ENCODE data around the gene PDGFA.

Gene PDGFA

DNA sequence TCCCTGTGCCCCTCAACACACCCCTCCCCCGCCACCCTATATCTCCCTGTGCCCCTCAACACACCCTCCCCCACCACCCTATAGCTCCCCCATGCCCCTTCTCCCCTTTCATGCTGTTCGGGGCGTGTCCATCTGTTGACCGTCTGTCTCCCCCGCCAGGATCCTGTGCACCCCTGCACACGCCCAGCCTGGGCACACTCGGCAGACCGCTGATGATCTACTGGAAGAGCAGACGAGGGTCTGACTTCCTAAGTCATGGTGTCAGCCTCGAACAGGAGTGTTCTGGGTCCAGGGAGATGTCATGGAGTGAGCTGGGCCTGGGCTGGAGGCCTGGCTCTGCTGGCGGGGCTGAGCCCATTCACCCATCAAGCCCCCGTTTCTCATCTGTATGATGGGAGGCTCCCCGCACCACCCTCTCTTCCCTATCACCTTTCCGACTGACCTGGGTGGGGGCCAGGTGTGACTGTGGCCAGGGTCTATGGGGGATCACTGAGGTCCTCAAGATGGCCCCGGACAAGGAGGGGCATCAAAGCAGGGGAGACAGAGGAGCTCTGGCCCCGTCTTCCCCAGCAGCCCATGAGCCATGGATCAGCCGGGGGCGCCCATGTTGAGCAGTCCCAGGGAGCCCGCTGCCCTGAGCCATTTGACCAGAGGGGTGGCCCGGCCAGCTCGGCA is 48.3 kb downstream of the PDGFA start:
- DNase-seq: no peak

DNA sequence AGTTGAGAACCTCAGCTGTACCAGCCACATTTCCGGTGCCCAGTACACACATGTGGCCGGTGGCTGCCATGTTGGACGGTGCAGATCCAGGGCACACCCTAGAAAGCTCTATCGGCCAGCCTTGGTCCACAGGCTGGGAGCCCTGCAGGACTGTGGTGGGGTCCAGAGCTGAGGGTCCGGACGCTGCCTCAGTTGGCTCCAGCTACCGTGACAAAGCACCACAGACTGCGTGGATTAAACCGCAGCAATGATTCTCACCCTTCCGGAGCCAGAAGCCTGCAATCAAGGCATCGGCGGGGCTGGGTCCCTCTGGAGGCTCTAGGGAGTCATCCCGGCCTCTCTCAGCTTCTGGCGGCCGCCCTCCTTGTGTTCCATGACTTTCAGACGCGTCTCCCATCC is 50.1 kb downstream of the PDGFA start:
- no peak for DNase-seq

DNA sequence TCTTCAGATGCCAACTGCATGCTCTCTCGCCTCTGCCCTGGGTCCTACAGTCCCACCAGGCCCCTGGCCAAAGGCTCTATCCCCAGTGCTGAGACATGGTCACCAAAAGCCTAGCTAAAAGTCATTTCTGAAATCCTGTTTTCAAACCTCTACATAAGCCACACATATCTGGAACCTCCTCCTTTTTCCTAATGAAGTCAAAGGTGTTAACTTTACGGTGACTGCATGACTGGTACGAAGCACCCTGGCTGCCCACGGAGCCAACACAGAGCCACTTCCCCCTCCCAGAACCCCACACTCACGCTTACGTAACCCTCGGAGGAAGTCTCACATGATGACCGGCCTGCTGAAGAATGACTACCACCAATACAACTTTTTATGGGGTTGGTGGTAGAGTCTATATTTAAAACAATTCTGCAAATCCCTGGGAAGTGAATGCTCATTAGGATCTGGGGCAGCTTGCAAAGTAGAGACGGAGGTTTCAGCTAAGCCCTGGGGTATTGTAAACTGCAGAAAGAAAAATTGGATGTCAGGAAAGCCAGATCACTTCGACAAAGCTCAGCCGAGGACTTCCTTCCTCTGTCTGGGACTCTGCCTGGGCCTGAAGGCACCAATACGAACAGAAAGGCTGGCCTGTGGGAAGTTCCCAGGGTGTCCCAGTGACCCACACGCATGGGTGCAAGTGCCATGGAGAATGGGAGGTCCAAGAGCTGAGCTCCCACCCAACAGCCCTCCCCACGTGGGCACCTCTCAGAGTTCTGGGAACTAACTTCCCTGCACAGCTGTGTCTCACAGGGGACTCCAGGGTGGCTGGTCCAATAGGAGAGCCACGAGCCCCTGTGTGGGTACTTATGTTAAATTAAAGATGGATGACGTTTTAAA is 50.7 kb downstream of the PDGFA start:
- no peak for DNase-seq

DNA sequence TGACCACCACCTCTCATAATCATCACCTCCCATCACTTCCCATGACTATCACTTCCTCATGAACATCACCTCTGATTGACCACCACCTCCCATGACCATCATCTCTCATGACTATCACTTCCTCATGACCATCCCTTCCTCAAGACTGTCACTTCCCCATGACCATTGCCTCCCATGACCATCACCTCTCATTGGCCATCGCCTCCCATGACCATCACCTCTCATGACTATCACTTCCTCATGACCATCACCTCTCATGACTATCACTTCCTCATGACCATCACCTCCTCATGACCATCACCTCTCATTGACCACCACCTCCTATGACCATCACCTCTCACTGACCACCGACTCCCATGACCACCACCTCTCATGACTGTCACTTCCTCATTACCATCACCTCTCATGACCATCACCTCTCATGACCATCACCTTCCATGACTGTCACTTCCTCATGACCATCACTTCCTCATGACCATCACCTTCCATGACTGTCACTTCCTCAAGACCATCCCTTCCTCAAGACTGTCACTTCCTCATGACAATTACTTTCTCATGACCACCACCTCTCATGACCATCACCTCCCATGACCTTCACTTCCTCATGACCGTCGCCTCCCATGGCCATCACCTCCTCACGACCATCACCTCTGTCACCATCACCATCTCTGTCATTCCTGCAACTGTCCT is 51.6 kb downstream of the PDGFA start:
- DNase-seq: no peak

DNA sequence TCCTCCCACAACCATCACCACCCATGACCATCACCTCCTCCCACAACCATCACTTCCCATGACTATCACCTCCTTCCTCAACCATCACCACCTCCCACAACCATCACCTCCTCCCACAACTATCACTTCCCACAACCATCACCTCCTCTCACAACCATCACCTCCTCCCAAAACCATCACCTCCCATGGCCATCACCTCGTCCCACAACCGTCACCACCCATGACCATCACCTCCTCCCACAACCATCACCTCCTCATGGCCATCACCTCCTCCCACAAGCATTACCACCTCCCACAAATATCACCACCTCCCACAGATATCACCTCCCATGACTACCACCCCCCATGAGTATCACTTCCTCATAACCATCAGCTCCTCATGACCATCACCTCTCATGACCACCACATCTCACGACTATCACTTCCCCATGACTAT is 52.2 kb downstream of the PDGFA start:
- no peak for DNase-seq

DNA sequence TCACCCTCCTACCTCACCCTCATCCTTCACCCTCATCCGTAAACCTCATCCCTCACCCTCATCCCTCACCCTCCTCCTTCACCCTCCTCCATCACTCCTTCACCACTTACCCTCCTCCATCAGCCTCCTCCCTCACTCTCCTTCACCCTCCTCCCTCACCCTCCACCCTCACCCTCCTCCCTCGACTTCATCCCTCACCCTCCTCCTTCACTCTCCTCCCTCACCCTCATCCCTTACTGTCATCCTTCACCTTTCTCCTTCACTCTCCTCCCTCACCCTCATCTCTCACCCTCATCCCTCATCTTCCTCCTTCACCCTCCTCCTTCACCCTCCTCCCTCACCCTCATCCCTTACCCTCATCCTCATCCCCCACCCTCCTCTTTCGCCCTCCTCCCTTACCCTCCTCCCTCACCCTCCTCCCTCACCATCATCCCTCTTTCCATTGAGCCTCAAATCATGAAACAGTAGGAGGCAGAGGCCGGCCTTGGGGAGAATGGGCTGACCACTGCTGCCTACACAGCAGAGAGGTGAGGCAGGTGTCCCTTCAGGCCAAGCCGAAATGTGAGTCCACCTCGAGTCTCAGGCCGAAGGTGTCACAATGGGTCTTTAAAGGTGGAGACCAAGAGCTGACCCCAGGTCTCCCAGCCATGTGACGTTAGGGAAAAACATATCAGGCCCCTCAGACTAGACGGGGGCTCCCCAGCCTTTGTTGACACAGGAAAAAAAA is 53.0 kb downstream of the PDGFA start:
- no peak for DNase-seq

DNA sequence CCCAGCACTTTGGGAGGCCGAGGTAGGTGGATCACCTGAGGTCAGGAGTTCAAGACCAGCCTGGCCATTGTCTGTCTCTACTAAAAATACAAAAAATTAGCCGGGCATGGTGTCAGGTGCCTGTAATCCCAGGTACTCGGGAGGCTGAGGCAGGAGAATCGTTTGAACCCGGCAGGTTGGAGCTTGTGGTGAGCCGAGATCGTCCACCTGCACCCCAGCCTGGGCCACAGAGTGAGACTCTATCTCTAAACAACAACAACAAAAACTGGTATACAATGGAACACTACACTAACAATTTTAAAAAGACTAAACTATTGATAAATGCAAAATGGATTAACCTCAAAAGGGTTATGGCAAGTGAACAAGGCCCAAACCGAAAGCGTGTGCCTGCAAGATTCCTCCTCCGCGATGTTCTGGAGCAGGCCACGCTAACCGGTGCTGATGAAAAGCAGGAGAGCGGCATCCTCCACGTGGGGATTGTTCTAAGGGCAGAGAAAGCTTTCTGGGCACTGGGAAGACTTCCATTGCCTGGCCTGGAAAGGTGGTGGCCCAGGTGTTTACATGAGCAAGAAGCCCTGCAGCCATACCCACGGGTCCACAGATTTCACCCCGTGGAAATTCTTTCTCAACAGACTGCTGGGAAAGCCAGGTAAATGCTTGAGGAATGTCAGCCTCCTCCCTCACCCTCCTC is 53.8 kb downstream of the PDGFA start:
- DNase-seq: no peak

DNA sequence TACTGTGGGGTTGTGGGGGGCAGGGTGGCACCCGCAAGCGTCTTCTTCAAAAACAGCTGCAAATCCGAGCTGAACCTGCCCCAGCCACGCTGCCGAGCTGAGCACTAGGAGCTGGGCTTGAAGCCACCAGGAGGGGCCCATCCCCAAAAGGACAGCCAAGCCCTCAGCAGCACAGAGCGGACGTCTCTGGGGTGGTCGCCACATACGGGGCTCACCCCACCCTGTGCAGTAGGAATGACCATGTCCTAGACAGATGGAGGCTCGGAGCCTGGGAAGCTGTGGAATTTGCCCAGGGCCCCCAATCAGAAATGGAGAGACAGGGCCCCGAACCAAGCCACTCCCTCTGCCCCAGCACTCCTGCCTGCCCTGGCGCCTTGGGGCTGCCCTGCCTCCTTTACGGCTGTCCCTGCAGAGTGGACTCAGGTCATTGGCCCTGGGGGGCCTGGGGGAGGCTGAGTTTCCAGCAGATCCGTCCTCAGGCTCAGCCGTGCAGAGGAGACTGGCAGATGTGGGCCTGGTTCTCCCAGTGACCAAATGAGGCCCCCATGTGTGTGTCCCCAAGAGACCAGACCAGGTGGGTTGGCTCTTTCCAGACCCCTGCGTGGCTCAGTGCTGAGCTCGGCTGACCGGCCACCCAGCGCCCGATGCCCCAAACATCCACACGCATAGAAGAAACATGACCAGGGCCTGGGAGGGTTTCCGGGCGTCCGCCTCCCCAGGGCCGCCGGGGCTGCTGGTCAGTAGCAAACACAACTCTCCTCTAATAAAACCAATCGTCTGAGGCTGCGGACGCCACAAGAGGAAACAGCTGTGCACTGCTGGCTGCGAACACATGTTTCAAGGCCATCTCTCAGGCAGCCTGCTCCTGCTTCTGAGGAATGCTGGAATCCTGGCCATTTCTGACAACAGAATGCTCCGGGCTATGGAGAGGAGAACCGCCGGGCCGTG is 54.9 kb downstream of the PDGFA start:
- no peak for DNase-seq

DNA sequence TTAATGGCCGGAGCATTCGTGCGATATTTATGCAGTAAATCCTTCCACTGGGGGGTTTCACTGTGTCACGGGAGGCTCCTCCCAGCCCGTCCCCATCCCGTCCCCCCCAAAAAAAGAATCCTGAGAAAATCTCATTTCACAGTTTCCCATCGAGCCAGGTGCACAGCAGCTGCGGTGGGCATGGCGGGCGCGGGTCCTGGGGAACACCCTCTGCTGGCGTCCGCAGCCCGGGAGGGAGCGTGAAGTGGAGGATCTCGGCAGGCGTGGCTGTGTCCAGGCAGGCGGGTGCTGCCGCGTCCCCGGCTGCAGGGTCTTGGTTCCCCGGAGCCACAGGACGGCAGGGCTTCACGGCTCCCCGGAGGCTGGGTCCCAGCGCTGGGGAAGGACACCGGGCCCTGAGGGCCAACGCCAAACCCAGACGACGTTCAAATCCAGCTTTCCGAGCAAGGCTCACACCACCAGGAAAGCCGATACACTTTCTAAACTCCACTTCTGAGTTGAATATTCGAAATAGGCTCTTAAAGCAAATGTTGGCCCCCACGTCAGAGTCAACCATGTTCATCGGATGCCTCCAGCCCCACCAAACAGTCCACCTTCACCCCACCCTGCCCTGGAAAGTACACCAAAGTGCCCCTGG is 55.7 kb downstream of the PDGFA start:
- no peak for DNase-seq

DNA sequence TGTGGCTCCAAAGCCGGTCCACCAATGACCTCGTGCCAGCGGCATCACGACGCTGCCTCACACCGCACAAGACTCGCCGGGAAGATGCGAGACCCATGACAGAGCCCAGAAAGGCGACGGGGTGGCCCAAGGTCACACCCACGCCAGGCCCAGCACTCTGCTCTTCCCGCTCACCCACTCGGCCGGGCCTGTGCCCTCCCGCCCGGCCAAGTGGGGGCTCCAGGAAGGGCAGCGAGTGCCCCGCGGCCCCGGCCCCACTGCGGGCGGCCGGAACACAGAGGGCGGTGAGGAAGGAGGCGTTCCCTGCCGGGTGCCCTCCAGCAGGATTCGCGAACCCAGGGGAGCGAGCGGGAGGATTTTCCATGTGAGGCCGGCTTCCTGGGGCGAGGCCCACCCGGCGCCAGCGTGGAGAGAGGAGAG is 56.3 kb downstream of the PDGFA start:
- DNase-seq: no peak

DNA sequence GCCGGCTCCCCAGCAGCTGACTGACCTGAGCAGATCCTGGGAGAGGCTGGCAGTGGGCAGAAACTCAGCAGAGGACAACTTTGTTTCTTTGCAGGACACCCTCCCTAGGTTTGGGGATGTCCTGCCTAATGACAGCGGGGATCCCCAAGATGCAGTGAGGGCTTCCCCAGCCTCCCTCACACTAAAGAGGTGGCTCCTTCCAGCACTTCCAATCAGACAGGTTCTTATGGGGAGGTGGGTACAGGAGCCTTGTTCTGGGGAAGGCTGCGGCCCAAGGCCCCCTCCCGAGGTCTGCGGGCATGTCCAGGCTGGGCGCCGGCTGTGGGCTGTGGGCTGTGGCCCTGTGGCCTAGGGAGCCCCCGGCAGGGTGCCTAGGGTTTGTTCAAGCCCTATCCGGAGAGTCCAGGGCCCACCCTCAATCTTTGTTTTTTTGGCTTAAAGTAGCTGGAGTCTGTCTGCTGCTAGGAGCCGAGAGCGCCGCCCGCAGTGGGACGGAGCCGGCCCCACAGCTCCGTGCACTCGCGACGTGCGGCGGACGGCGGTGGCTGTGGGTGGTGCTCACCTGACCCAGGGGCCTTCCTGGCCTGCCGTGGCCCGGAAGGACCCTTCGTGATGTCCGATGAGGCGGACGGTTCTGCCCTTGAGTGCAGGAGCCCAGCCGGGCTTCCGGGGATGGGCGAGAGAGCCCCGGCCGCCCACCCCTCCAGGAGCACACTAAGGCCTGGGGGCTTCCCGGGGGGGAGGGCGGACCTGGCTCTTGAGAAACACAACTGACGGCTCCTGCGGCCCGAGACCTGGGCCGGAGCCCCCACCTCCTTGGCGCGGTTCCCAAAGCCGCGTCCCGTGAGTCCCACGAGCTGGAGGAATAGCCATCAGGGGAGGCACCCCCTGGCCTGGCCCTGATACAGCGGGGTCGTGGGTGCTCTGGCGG is 57.2 kb downstream of the PDGFA start:
- DNase-seq: no peak

DNA sequence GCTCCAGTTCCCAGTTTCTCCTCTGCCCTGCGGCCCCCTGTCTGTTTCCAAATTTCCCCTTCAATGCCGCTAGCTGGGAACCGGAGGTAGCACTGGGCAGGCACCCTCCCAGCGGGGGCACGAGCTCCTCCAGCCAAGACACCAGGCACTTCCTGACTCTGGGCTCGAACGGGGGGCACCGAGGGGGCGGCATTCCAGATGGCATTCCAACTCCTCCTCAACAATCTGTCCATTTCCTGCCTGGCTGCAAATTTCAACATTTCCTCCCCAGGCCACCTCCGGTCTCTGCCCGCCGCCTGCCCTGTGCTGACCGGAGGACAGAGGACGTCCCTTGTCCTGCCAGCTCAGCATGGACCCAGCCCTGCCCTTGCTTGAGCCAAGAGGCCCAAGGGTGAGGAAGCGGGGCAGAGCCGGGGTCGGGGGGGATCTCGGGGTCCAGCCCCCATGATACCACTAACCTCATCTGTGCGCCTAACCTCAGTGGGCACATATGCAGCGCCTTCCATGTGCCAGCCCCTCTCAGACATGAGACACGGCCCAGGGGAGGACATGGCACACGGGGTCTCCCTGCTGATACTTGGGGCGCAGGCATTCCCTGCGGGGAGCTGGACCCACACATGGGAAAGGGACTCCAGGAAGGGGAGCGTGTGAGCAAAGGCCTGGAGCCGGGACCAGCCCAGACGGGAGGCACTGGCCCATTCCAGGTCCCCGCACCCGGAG is 58.0 kb downstream of the PDGFA start:
- DNase-seq: no peak

DNA sequence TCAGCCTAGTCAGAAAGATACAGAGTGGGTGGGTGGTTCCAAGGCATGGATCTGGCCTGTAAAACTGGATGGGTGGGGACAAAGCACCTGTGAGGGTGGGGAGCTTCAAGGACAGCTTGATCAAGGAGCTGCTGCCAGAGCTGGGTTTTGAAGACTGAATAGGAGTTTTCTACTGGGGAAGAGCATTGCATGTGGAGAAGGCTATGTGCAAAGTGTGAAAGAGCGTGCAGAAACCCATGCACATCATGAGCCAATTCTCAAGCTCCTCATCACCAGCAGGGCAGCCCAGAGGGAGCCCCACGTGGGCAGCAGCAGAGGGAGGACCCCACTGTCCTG is 58.6 kb downstream of the PDGFA start:
- DNase-seq: no peak

DNA sequence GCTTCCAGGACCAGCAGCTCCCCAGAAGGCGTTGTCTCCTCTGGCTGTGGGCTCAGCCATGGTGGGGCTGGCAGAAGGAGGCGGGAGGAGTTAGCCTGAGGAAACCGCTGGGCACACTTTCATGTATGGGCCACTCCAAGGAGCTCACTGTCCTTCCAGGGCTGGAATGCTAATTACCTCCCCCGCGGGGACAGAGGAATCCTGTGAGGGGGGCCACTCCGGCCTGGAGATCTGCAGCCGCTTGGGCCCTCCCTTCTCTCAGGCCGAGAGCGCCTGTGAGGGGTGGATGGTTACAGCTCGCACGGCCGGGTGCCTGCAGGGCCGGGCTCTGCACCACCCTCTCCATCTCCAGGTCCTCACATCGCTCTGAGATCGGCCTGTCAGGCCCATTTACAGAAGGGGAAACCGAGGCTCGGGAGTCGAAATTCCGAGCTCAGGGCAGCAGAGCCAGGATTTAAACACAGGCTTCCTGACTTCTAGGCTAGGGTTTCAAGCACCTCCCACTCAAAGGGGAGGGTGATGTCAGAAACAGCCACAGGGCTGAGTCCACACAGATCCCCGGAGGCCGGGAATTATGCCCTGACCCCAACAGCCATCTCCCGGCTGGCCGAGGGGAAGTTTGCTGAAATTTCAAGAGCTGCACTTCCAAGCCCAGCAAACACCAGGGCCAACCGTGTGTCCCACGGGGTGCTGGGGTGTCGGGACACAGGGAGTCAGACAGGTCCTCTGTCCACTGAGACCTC is 59.1 kb downstream of the PDGFA start:
- DNase-seq: no peak

DNA sequence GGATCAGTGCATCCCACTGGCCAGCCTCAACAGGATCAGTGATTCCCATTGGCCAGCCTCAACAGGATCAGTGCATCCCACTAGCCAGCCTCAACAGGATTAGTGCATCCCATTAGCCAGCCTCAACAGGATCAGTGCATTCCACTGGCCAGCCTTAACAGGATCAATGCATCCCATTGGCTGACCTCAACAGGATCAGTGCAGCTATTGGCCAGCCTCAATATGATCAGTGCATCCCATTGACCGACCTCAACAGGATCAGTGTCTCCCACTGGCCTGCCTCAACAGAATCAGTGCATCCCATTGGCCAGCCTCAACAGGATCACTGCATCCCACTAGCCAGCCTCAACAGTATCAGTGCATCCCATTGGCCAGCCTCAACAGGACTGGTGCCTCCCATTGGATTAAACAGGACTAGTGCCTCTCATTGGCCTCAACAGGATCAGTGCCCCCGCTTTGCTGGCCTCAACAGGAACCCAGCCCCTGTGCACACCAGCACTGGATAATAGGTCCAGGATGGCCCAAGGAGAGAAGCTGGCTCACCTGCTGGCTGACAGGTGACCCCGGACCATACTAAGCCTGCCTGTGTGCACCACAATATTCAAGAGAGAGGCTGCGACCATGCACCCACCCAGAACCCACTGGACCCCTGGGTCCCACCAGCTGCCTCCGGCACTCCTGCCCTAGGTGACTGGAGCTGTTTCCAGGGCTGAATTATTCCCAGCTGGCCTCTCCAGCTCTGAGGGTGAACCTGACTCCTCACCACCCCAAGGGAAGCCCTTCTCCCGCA is 59.9 kb downstream of the PDGFA start:
- no peak for DNase-seq

DNA sequence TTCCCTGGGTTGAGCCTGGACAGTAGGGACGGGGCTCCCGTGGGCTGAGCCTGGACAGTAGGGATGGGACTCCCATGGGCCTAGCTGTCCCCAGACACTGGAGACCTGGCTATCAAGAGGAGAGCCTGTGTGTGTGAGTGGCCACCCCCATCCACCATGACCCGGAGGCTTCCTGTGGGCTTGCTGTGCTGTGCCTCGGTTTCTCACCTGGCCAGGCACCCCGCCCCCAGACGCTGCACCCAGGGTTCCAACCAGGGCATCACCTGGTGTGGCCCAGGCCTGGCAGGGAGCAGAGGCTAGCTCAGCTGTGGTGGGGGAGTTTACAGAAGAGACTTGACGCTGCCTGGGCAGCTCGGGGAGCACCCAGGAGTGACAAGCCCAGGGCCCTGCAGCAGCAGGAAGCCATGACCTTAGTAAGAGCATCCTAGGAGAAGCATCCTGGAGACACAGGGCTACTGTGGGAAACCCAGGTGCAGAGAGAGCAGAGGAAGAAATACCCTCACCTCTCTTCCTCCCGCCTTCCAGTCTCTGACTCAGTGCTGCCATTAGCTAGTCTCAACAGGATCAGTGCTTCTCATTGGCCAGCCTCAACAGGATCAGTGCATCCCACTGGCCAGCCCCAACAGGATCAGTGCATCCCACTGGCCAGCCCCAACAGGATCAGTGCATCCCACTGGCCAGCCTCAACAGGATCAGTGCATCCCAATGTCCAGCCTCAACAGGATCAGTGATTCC is 61.0 kb downstream of the PDGFA start:
- no peak for DNase-seq

Data from activated T-cell treated with anti-CD3 and anti-CD28 coated beads, Interleukin-2, amount 50 U/mL, for 48 hours (primary cell).